GM21528 (cell line): ENCODE measurements around the gene PXYLP1.

Experiments used
- ATAC-seq: cut with Tn5 transposase; IDR thresholded peaks from one replicate; pipeline ENCODE4 v1.9.1; 2021; ENCODE audit warnings: mild to moderate bottlenecking, moderate library complexity; ENCODE audit not compliant: unreplicated experiment, low FRiP score

PXYLP1 gene

GRCh38 chr3:141269961-141270360 lies 38.3 kb downstream of the PXYLP1 start:
- ATAC-seq, result no peak

GRCh38 chr3:141271279-141272030 lies 39.8 kb downstream of the PXYLP1 start:
- ATAC-seq, result no peak

- ATAC-seq, result no peak
These were observed 41.5 kb downstream of the PXYLP1 start for GRCh38 chr3:141272906-141273662.

- ATAC-seq, result no peak
These were observed 42.2 kb downstream of the PXYLP1 start for GRCh38 chr3:141273700-141274410.

GRCh38 chr3:141274411-141275031 lies 42.9 kb downstream of the PXYLP1 start:
- ATAC-seq, result no peak

- no peak for ATAC-seq
These were observed 43.4 kb downstream of the PXYLP1 start for GRCh38 chr3:141275032-141275422.

GRCh38 chr3:141275511-141275910 lies 43.9 kb downstream of the PXYLP1 start:
- ATAC-seq, result no peak

GRCh38 chr3:141275973-141276372 lies 44.3 kb downstream of the PXYLP1 start:
- ATAC-seq, result no peak

GRCh38 chr3:141276398-141276797 lies 44.8 kb downstream of the PXYLP1 start:
- no peak for ATAC-seq

- no peak for ATAC-seq
These were observed 45.8 kb downstream of the PXYLP1 start for GRCh38 chr3:141277451-141277850.

- ATAC-seq, result no peak
These were observed 46.8 kb downstream of the PXYLP1 start for GRCh38 chr3:141278196-141279076.

GRCh38 chr3:141279077-141279967 lies 47.7 kb downstream of the PXYLP1 start:
- ATAC-seq, result no peak

GRCh38 chr3:141280086-141280485 lies 48.5 kb downstream of the PXYLP1 start:
- ATAC-seq, result no peak

- no peak for ATAC-seq
These were observed 49.1 kb downstream of the PXYLP1 start for GRCh38 chr3:141280690-141281089.

- ATAC-seq, result no peak
These were observed 53.9 kb downstream of the PXYLP1 start for GRCh38 chr3:141285570-141285969.

GRCh38 chr3:141286856-141287255 lies 55.2 kb downstream of the PXYLP1 start:
- ATAC-seq, result no peak

GRCh38 chr3:141287326-141287725 lies 55.7 kb downstream of the PXYLP1 start:
- ATAC-seq, result no peak

GRCh38 chr3:141288336-141288990 lies 56.8 kb downstream of the PXYLP1 start:
- ATAC-seq, result no peak
